GM12873 (cell line): ENCODE data around the gene GUSB.

Experiments
- CTCF ChIP-seq: IDR thresholded peaks from 2 replicates; pipeline ENCODE4 v1.5.1; 2012; ENCODE audit warnings: low read depth, mild to moderate bottlenecking, moderate library complexity, low read length, control low read depth; ENCODE audit not compliant: insufficient read depth; ENCODE audit errors: missing control alignments

The GUSB gene

DNA sequence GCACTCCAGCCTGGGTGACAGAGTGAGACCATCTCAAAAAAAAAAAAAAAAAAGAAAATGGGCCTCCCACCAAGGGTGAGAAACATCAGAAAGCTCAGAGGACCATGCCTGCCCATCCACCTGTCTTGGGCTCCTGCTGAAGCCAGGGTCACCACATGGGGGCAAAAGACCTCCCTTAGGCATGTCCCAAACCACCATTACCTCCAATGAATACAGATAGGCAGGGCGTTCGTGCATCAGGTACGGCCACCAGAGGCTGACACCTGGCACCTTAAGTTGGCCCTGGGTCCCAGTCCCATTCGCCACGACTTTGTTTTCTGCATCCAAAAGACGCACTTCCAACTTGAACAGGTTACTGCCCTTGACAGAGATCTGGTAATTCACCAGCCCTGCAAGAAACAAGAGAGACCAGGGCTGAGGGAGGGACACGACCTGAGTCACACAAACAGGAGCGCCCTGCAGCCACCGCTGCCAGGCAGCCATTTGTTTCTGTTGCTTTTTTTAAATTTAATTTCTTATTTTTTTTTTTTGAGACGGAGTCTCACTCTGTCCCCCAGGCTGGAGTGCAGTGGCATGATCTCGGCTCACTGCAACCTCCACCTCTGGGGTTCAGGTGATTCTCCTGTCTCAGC is 6.1 kb downstream of the GUSB start:
- peak; percentile 13 for TF ChIP-seq CTCF

DNA sequence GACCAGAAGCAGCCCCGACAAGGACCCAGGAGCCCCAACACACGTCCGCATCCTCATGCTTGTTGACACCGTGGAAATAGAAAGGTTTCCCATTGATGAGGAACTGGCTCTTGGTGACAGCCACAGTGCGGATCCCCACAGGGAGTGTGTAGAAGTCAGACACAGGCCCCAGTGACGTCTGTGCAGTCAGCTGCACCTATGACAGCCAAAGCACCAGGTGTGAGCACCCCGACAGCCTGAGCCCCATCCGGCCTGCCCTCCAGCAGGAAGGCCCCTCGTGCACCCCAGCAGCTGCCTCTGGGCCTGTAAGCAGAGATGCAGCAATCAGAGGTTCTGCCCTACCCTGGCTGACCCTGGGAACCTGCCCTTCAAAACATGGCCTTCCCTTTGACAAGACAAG is 7.1 kb downstream of the GUSB start:
- no peak for TF ChIP-seq CTCF

DNA sequence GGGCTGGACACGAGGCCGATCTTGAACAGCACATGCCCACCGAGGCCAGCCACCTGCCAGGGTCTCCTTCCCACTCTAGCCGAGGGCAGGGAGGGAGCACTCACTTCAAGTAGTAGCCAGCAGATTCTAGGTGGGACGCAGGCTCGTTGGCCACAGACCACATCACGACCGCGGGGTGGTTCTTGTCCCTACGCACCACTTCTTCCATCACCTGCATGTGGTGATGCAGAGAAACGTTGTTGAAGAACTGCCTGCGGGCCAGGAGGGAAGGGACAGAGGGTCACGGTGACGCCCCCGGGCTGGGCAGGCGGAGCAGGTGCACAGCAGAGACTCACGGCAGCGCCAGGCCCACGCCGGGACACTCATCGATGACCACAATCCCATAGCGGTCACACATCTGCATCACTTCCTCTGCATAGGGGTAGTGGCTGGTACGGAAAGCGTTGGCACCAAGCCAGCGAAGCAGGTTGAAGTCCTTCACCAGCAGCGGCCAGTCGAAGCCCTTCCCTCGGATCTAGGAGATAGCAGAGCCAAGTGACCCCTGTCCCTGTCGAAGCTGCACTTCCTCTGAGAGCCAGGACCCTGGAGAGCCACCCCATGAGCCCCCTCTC is 7.7 kb downstream of the GUSB start:
- no peak for TF ChIP-seq CTCF

DNA sequence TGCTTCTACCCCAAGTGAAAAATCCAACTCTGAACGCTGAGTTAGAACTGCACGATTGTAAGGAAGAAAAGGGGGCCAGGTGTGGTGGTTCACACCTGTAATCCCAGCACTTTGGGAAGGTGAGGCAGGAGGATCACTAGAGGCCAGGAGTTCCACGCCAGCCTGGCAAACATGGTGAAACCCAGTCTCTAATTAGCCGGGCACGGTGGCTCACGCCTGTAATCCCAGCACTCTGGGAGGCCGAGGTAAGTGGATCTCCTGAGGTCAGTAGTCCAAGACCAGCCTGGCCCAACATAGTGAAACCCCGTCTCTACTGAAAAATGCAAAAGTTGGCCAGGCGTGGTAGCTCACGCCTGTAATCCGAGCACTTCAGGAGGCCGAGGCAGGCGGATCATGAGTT is 9.0 kb downstream of the GUSB start:
- TF ChIP-seq CTCF = no peak

- TF ChIP-seq CTCF = no peak
Observed at GRCh38 chr7:65971021-65971420, 11.0 kb downstream of the GUSB start.

- no peak for TF ChIP-seq CTCF
Observed at GRCh38 chr7:65968256-65969185, 13.5 kb downstream of the GUSB start.
